Astrocyte (in vitro differentiated cells and primary cell): Measurements from ENCODE around the gene EFTUD2. TPM values are rescaled to one million over a fixed set of nuclear protein-coding genes. Genes with fewer than 3 reads are reported as not detected.

Source experiments
- DNase-seq: peaks from one replicate; pipeline ENCODE4 v3.0.0-alpha.2; 2010; ENCODE audit warnings: low read depth
- FAIRE-seq: peaks from 2 replicates; lab custom pipeline; 2011; peaks lifted over from hg19 to GRCh38; lab: Jason Lieb, UNC
- H2AFZ ChIP-seq: 2 replicates; pipeline ENCODE4 v1.6.0; 2012; ENCODE audit warnings: low read depth, low read length, inconsistent platforms
- H3K27ac ChIP-seq: 2 replicates; pipeline ENCODE4 v1.5.1; 2011; ENCODE audit warnings: low read depth, low read length, inconsistent platforms
- H3K27me3 ChIP-seq: 2 replicates; pipeline ENCODE4 v1.6.0; 2011; ENCODE audit warnings: low read length, inconsistent platforms; ENCODE audit not compliant: insufficient read depth
- H3K36me3 ChIP-seq: 2 replicates; pipeline ENCODE4 v1.5.1; 2011; ENCODE audit warnings: low read length, inconsistent platforms; ENCODE audit not compliant: insufficient read depth
- H3K4me1 ChIP-seq: 2 replicates; pipeline ENCODE4 v1.5.1; 2011; ENCODE audit warnings: low read length, inconsistent platforms; ENCODE audit not compliant: insufficient read depth
- H3K4me2 ChIP-seq: 2 replicates; pipeline ENCODE4 v1.6.0; 2012; ENCODE audit warnings: low read length, inconsistent platforms
- H3K4me3 ChIP-seq: 2 replicates; pipeline ENCODE4 v1.5.1; 2011; ENCODE audit warnings: low read depth, mild to moderate bottlenecking, low read length, inconsistent platforms; ENCODE audit not compliant: insufficient read depth
- H3K79me2 ChIP-seq: 2 replicates; pipeline ENCODE4 v1.6.0; 2012; ENCODE audit warnings: mild to moderate bottlenecking, low read length, inconsistent platforms; ENCODE audit not compliant: insufficient read depth
- H3K9ac ChIP-seq: 2 replicates; pipeline ENCODE4 v1.6.0; 2012; ENCODE audit warnings: mild to moderate bottlenecking, low read length, inconsistent platforms
- H3K9me3 ChIP-seq: 2 replicates; pipeline ENCODE4 v1.5.1; 2012; ENCODE audit warnings: low read depth, mild to moderate bottlenecking, low read length, inconsistent platforms; ENCODE audit not compliant: insufficient read depth
- H4K20me1 ChIP-seq: 2 replicates; pipeline ENCODE4 v1.6.0; 2012; ENCODE audit warnings: low read length, inconsistent platforms; ENCODE audit not compliant: insufficient read depth
- H3K27ac Mint-ChIP-seq: one replicate; pipeline ENCODE4 v1.8.0; 2021; ENCODE audit warnings: mild to moderate bottlenecking, mixed read lengths; ENCODE audit not compliant: unreplicated experiment
- H3K27me3 Mint-ChIP-seq: one replicate; pipeline ENCODE4 v1.8.0; 2021; ENCODE audit warnings: low read depth, mixed read lengths; ENCODE audit not compliant: unreplicated experiment
- H3K36me3 Mint-ChIP-seq: one replicate; pipeline ENCODE4 v1.8.0; 2021; ENCODE audit warnings: low read depth, mixed read lengths; ENCODE audit not compliant: unreplicated experiment
- H3K4me1 Mint-ChIP-seq: one replicate; pipeline ENCODE4 v1.8.0; 2021; ENCODE audit warnings: low read depth, mixed read lengths; ENCODE audit not compliant: unreplicated experiment
- H3K4me3 Mint-ChIP-seq: one replicate; pipeline ENCODE4 v1.8.0; 2021; ENCODE audit warnings: mild to moderate bottlenecking, moderate library complexity, mixed read lengths; ENCODE audit not compliant: unreplicated experiment
- H3K9me3 Mint-ChIP-seq: one replicate; pipeline ENCODE4 v1.8.0; 2021; ENCODE audit warnings: mild to moderate bottlenecking, mixed read lengths; ENCODE audit not compliant: unreplicated experiment
- CTCF ChIP-seq: IDR thresholded peaks from 2 replicates; pipeline ENCODE4 v1.5.1; 2011; ENCODE audit warnings: low read depth, mild to moderate bottlenecking, inconsistent platforms, low read length, moderate library complexity; ENCODE audit not compliant: insufficient read depth
- EZH2 ChIP-seq: IDR thresholded peaks from 2 replicates; pipeline ENCODE4 v1.6.1; 2012; ENCODE audit warnings: mild to moderate bottlenecking, low read length, inconsistent platforms; ENCODE audit not compliant: insufficient read depth
- total RNA-seq: library from RNA; stranded (reverse); gene quantifications from 2 replicates; pipeline ENCODE4 v1.2.1, GENCODE V29; 2021

Gene EFTUD2
- total RNA-seq, 1 donor from 2014 or later, result 129 TPM

- no peak for FAIRE-seq
- no peak overlapping the region for H3K4me3 Mint-ChIP-seq
- Histone ChIP-seq H3K9ac (no peak overlapping the region), H3K4me1 (peaks cover 11% of the 10 kb centered on the region), H3K4me3 (no peak overlapping the region), H2AFZ (no peak overlapping the region), H3K27ac (no peak overlapping the region), H3K36me3 (peaks cover 16% of the 10 kb centered on the region), H3K9me3 (no peaks in the 10 kb centered on the region), H4K20me1 (peaks cover 27% of the 10 kb centered on the region), H3K79me2 (peaks cover 93% of the 10 kb centered on the region), H3K27me3 (no peaks in the 10 kb centered on the region), H3K4me2 (no peak overlapping the region)
- peaks cover 8% of the 10 kb centered on the region for H3K4me1 Mint-ChIP-seq
- no peak for DNase-seq
- no peaks in the 10 kb centered on the region for H3K27me3 Mint-ChIP-seq
- H3K36me3 Mint-ChIP-seq, result peaks cover 12% of the 10 kb centered on the region
- H3K9me3 Mint-ChIP-seq, result no peaks in the 10 kb centered on the region
- H3K27ac Mint-ChIP-seq, result no peak overlapping the region
- no peak for TF ChIP-seq CTCF
- TF ChIP-seq EZH2, result no peak
Observed at GRCh38 chr17:44808156-44808555, 91.1 kb downstream of the EFTUD2 start.

- Histone ChIP-seq H3K27me3 (no peaks in the 10 kb centered on the region), H3K4me2 (peak overlapping the region; percentile 19), H3K4me3 (no peak overlapping the region), H3K27ac (no peak overlapping the region), H3K79me2 (peaks cover 93% of the 10 kb centered on the region), H3K4me1 (peaks cover 11% of the 10 kb centered on the region), H4K20me1 (peaks cover 27% of the 10 kb centered on the region), H3K9me3 (no peaks in the 10 kb centered on the region), H3K36me3 (peaks cover 16% of the 10 kb centered on the region), H3K9ac (peak overlapping the region; percentile 15), H2AFZ (no peak overlapping the region)
- FAIRE-seq, result no peak
- no peaks in the 10 kb centered on the region for H3K27me3 Mint-ChIP-seq
- TF ChIP-seq CTCF (no peak), EZH2 (no peak)
- no peak overlapping the region for H3K27ac Mint-ChIP-seq
- H3K4me1 Mint-ChIP-seq, result peaks cover 9% of the 10 kb centered on the region
- H3K36me3 Mint-ChIP-seq, result peaks cover 12% of the 10 kb centered on the region
- DNase-seq, result no peak
- no peak overlapping the region for H3K4me3 Mint-ChIP-seq
- H3K9me3 Mint-ChIP-seq, result no peaks in the 10 kb centered on the region
Observed at GRCh38 chr17:44807817-44808155, 91.5 kb downstream of the EFTUD2 start.

- H4K20me1 ChIP-seq, result peaks cover 27% of the 10 kb centered on the region
- TF ChIP-seq EZH2 (no peak), CTCF (no peak)
- FAIRE-seq (no peak), DNase-seq (no peak)
- H3K4me1 ChIP-seq, result peaks cover 11% of the 10 kb centered on the region
- no peaks in the 10 kb centered on the region for H3K27me3 ChIP-seq
- Mint-ChIP-seq H3K36me3 (peaks cover 12% of the 10 kb centered on the region), H3K9me3 (no peaks in the 10 kb centered on the region), H3K4me3 (no peak overlapping the region), H3K27ac (no peak overlapping the region), H3K27me3 (no peaks in the 10 kb centered on the region), H3K4me1 (peaks cover 9% of the 10 kb centered on the region)
- no peak overlapping the region for H2AFZ ChIP-seq
- peak overlapping the region; percentile 15 for H3K9ac ChIP-seq
- H3K79me2 ChIP-seq, result peaks cover 92% of the 10 kb centered on the region
- no peak overlapping the region for H3K27ac ChIP-seq
- H3K4me2 ChIP-seq, result peak overlapping the region; percentile 19
- peaks cover 16% of the 10 kb centered on the region for H3K36me3 ChIP-seq
- H3K4me3 ChIP-seq, result no peak overlapping the region
- no peaks in the 10 kb centered on the region for H3K9me3 ChIP-seq
Observed at GRCh38 chr17:44807093-44807816, 92.0 kb downstream of the EFTUD2 start.
